ENCODE results near the gene MRPL55. TPM values are rescaled to one million over a fixed set of nuclear protein-coding genes. Genes with fewer than 3 reads are reported as not detected.

MRPL55 gene
- total and polyA plus RNA-seq, 3 experiments from 2014 or later = 70.0 to 146 (median 71.8) TPM

GRCh38 chr1:228081578-228082213 is 27.4 kb downstream of the MRPL55 start:
- Mint-ChIP-seq H3K36me3 (peaks cover 0 to 27% (median 3%) of the 10 kb centered on the region in 3 donors), H3K9me3 (no peaks in the 10 kb centered on the region), H3K4me1 (peaks cover 39 to 63% (median 41%) of the 10 kb centered on the region in 3 donors), H3K27ac (peak overlapping the region in 7 of 8 donors; percentile 43 to 92 (median 61)), H3K27me3 (no peaks in the 10 kb centered on the region), H3K4me3 (peak overlapping the region; percentile 76 to 97 (median 86))
- peak overlapping the region; percentile 96 for H3K27ac ChIP-seq (ENCODE audit: low read depth, low read length)
- peaks cover 39% of the 10 kb centered on the region for H3K4me1 ChIP-seq (ENCODE audit: insufficient read depth, low read length)
- ChIA-PET CTCF (interaction anchor here (0.7 to 1.4 kb wide), 5 partner anchors 20 to 320 kb away, joined by 3 to 5 read pairs (median 4); partner anchors contain the start of gene IBA57), POLR2A (interaction anchor here (0.5 to 2.0 kb wide), 6 partner anchors 15 to 405 kb away, joined by 3 to 17 read pairs (median 4); partner anchors contain the start of genes C1orf35, GUK1 and MRPL55)
- no peaks in the 10 kb centered on the region for H3K9me3 ChIP-seq (ENCODE audit: low read length)
- peaks cover 6% of the 10 kb centered on the region for H3K36me3 ChIP-seq (ENCODE audit: insufficient read depth, low read length)
- no peaks in the 10 kb centered on the region for H3K27me3 ChIP-seq (ENCODE audit: insufficient read depth, low read length, poor library complexity, severe bottlenecking)
- H3K4me3 ChIP-seq (ENCODE audit: low read length) = peak overlapping the region; percentile 82
- peak in 1 of 5 donors; percentile 60 for DNase-seq

GRCh38 chr1:228081144-228081543 is 28.0 kb downstream of the MRPL55 start:
- peaks cover 33% of the 10 kb centered on the region for H3K4me1 ChIP-seq (ENCODE audit: insufficient read depth, low read length)
- peak in 1 of 5 donors; percentile 46 for DNase-seq
- peaks cover 36 to 57% (median 37%) of the 10 kb centered on the region in 3 donors for H3K4me1 Mint-ChIP-seq

GRCh38 chr1:228079601-228080263 is 29.4 kb downstream of the MRPL55 start:
- Histone ChIP-seq H3K9me3 (ENCODE audit: low read length) (no peaks in the 10 kb centered on the region), H3K27ac (ENCODE audit: low read depth, low read length) (no peak overlapping the region), H3K4me1 (ENCODE audit: insufficient read depth, low read length) (peaks cover 19% of the 10 kb centered on the region), H3K36me3 (ENCODE audit: insufficient read depth, low read length) (peaks cover 6% of the 10 kb centered on the region), H3K4me3 (ENCODE audit: low read length) (no peak overlapping the region), H3K27me3 (ENCODE audit: insufficient read depth, low read length, poor library complexity, severe bottlenecking) (no peaks in the 10 kb centered on the region)
- peak in 1 of 5 donors; percentile 41 for DNase-seq
- ChIA-PET CTCF (no interaction called here), POLR2A (no interaction called here)
- H3K4me1 Mint-ChIP-seq = peaks cover 23 to 43% (median 23%) of the 10 kb centered on the region in 3 donors
- peak overlapping the region in 5 of 7 donors; percentile 40 to 66 (median 55) for H3K4me3 Mint-ChIP-seq
- H3K36me3 Mint-ChIP-seq = peaks cover 0 to 16% (median 0%) of the 10 kb centered on the region in 3 donors
- H3K9me3 Mint-ChIP-seq = no peaks in the 10 kb centered on the region
- H3K27me3 Mint-ChIP-seq = no peaks in the 10 kb centered on the region
- H3K27ac Mint-ChIP-seq = peak overlapping the region in 4 of 8 donors; percentile 7 to 81 (median 68)

More at GRCh38 chr1:228081144-228081543, 28.0 kb downstream of the MRPL55 start:
- Histone ChIP-seq H3K9me3 (ENCODE audit: low read length) (no peaks in the 10 kb centered on the region), H3K27ac (ENCODE audit: low read depth, low read length) (peak overlapping the region; percentile 96), H3K36me3 (ENCODE audit: insufficient read depth, low read length) (peaks cover 6% of the 10 kb centered on the region), H3K27me3 (ENCODE audit: insufficient read depth, low read length, poor library complexity, severe bottlenecking) (no peaks in the 10 kb centered on the region), H3K4me3 (ENCODE audit: low read length) (peak overlapping the region; percentile 82)
- Mint-ChIP-seq H3K36me3 (peaks cover 0 to 24% (median 3%) of the 10 kb centered on the region in 3 donors), H3K9me3 (no peaks in the 10 kb centered on the region), H3K27me3 (no peaks in the 10 kb centered on the region), H3K4me3 (peak overlapping the region; percentile 76 to 97 (median 86)), H3K27ac (peak overlapping the region in 6 of 8 donors; percentile 61 to 84 (median 73))
- ChIA-PET POLR2A (no interaction called here), CTCF (no interaction called here)

GRCh38 chr1:228079013-228079412 is 30.1 kb downstream of the MRPL55 start:
- Histone ChIP-seq H3K9me3 (ENCODE audit: low read length) (no peaks in the 10 kb centered on the region), H3K36me3 (ENCODE audit: insufficient read depth, low read length) (peaks cover 6% of the 10 kb centered on the region), H3K4me1 (ENCODE audit: insufficient read depth, low read length) (peaks cover 12% of the 10 kb centered on the region), H3K4me3 (ENCODE audit: low read length) (no peak overlapping the region), H3K27me3 (ENCODE audit: insufficient read depth, low read length, poor library complexity, severe bottlenecking) (no peaks in the 10 kb centered on the region), H3K27ac (ENCODE audit: low read depth, low read length) (no peak overlapping the region)
- H3K27ac Mint-ChIP-seq = peak overlapping the region in 1 of 8 donors; percentile 81
- H3K4me1 Mint-ChIP-seq = peaks cover 16 to 40% (median 17%) of the 10 kb centered on the region in 3 donors
- no peaks in the 10 kb centered on the region for H3K27me3 Mint-ChIP-seq
- no peaks in the 10 kb centered on the region for H3K9me3 Mint-ChIP-seq
- DNase-seq = peak in 1 of 5 donors; percentile 18
- peak overlapping the region in 2 of 7 donors; percentile 40 to 78 for H3K4me3 Mint-ChIP-seq
- CTCF ChIA-PET = interaction anchor here (0.6 kb wide), 1 partner anchor 19 kb away, joined by 3 read pairs; no protein-coding TSS in a partner anchor
- POLR2A ChIA-PET = no interaction called here
- H3K36me3 Mint-ChIP-seq = peaks cover 0 to 9% (median 0%) of the 10 kb centered on the region in 3 donors

GRCh38 chr1:228077565-228078330 is 31.4 kb downstream of the MRPL55 start:
- Histone ChIP-seq H3K9me3 (ENCODE audit: low read length) (no peaks in the 10 kb centered on the region), H3K36me3 (ENCODE audit: insufficient read depth, low read length) (no peaks in the 10 kb centered on the region), H3K4me1 (ENCODE audit: insufficient read depth, low read length) (peaks cover 7% of the 10 kb centered on the region), H3K27me3 (ENCODE audit: insufficient read depth, low read length, poor library complexity, severe bottlenecking) (no peaks in the 10 kb centered on the region), H3K4me3 (ENCODE audit: low read length) (no peak overlapping the region), H3K27ac (ENCODE audit: low read depth, low read length) (no peak overlapping the region)
- ChIA-PET POLR2A (no interaction called here), CTCF (no interaction called here)
- Mint-ChIP-seq H3K4me3 (peak overlapping the region in 1 of 7 donors; percentile 27), H3K27ac (peak overlapping the region in 2 of 8 donors; percentile 14 to 47), H3K27me3 (no peaks in the 10 kb centered on the region), H3K9me3 (no peaks in the 10 kb centered on the region), H3K4me1 (peaks cover 8 to 38% (median 13%) of the 10 kb centered on the region in 3 donors), H3K36me3 (no peaks in the 10 kb centered on the region)
- DNase-seq = peak in 1 of 5 donors; percentile 31

- H3K36me3 ChIP-seq (ENCODE audit: insufficient read depth, low read length) = no peaks in the 10 kb centered on the region
- DNase-seq = peak in 1 of 5 donors; percentile 35
- Mint-ChIP-seq H3K4me1 (peaks cover 8 to 38% (median 13%) of the 10 kb centered on the region in 3 donors), H3K36me3 (no peaks in the 10 kb centered on the region), H3K9me3 (no peaks in the 10 kb centered on the region), H3K4me3 (peak overlapping the region in 1 of 7 donors; percentile 27), H3K27me3 (no peaks in the 10 kb centered on the region), H3K27ac (peak overlapping the region in 3 of 8 donors; percentile 3 to 14 (median 9))
- no peaks in the 10 kb centered on the region for H3K9me3 ChIP-seq (ENCODE audit: low read length)
- POLR2A ChIA-PET = no interaction called here
- CTCF ChIA-PET = no interaction called here
- H3K4me1 ChIP-seq (ENCODE audit: insufficient read depth, low read length) = peaks cover 7% of the 10 kb centered on the region
- H3K27ac ChIP-seq (ENCODE audit: low read depth, low read length) = no peak overlapping the region
- no peaks in the 10 kb centered on the region for H3K27me3 ChIP-seq (ENCODE audit: insufficient read depth, low read length, poor library complexity, severe bottlenecking)
- no peak overlapping the region for H3K4me3 ChIP-seq (ENCODE audit: low read length)
Observed at GRCh38 chr1:228076796-228077430, 32.2 kb downstream of the MRPL55 start.

GRCh38 chr1:228075801-228076271 is 33.3 kb downstream of the MRPL55 start:
- POLR2A ChIA-PET = no interaction called here

More at GRCh38 chr1:228075801-228076271, 33.3 kb downstream of the MRPL55 start:
- CTCF ChIA-PET = no interaction called here
- H3K4me3 Mint-ChIP-seq = no peak overlapping the region
- peak in 1 of 5 donors; percentile 30 for DNase-seq
- H3K4me1 Mint-ChIP-seq = peaks cover 0 to 31% (median 7%) of the 10 kb centered on the region in 3 donors
- H3K9me3 Mint-ChIP-seq = no peaks in the 10 kb centered on the region
- no peaks in the 10 kb centered on the region for H3K27me3 ChIP-seq (ENCODE audit: insufficient read depth, low read length, poor library complexity, severe bottlenecking)
- H3K27ac ChIP-seq (ENCODE audit: low read depth, low read length) = no peak overlapping the region
- peak overlapping the region in 2 of 8 donors; percentile 13 to 85 for H3K27ac Mint-ChIP-seq
- H3K27me3 Mint-ChIP-seq = no peaks in the 10 kb centered on the region
- H3K4me3 ChIP-seq (ENCODE audit: low read length) = no peak overlapping the region
- no peaks in the 10 kb centered on the region for H3K4me1 ChIP-seq (ENCODE audit: insufficient read depth, low read length)
- no peaks in the 10 kb centered on the region for H3K36me3 ChIP-seq (ENCODE audit: insufficient read depth, low read length)
- H3K9me3 ChIP-seq (ENCODE audit: low read length) = no peaks in the 10 kb centered on the region
- no peaks in the 10 kb centered on the region for H3K36me3 Mint-ChIP-seq
